Suprapubic skin (tissue), 4 donors: Measurements from ENCODE around the gene SH3RF1.

Experiments
- EP300 ChIP-seq: sonication (generic); formaldehyde crosslinking; IDR thresholded peaks from one replicate; pipeline ENCODE4 v1.6.1; 2017; ENCODE audit warnings: antibody characterized with exemption
- POLR2A ChIP-seq, 2 donors: fragments of 450-650 bp; IDR thresholded peaks; one replicate each; pipeline ENCODE4 v1.6.1; 2017; ENCODE audit warnings: antibody characterized with exemption in 2 of 2, mild to moderate bottlenecking in 2 of 2, moderate library complexity in 2 of 2
- POLR2AphosphoS5 ChIP-seq, 3 donors: sonication (generic); formaldehyde crosslinking; IDR thresholded peaks; one replicate each; pipeline ENCODE4 v1.6.1; 2017; ENCODE audit warnings: antibody characterized with exemption in 3 of 3
- TF ChIP-seq, protein P1 (sequence below), 2 donors: fragments of 200-600 bp in 1 of 2; fragments of 450-650 bp in 1 of 2; sonication (generic) in 1 of 2; IDR thresholded peaks; one replicate each; pipeline ENCODE4 v1.5.1; 2016 to 2019; ENCODE audit warnings: antibody characterized with exemption in 2 of 2, mild to moderate bottlenecking in 1 of 2, moderate library complexity in 1 of 2

DNA sequence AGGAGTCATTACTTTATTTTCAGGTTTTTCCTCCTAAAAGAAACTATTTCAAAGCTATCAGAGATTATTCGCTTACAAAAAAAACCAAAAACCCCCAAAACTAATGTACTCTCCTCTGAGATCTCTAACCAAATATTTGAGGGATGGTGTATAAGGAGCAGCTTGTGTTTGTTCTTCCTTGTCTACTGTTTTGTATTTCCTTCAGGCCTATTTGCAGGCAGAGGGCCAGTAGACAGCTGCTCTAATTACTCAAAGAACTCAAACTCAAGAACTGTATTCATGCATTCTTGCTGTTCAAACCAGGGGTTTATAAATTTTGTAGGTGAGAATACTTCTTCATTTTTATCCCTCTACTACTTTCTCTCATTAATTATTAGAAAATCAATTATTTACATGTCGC, 51.3 kb downstream of the SH3RF1 start:
- TF ChIP-seq, protein P1, sequence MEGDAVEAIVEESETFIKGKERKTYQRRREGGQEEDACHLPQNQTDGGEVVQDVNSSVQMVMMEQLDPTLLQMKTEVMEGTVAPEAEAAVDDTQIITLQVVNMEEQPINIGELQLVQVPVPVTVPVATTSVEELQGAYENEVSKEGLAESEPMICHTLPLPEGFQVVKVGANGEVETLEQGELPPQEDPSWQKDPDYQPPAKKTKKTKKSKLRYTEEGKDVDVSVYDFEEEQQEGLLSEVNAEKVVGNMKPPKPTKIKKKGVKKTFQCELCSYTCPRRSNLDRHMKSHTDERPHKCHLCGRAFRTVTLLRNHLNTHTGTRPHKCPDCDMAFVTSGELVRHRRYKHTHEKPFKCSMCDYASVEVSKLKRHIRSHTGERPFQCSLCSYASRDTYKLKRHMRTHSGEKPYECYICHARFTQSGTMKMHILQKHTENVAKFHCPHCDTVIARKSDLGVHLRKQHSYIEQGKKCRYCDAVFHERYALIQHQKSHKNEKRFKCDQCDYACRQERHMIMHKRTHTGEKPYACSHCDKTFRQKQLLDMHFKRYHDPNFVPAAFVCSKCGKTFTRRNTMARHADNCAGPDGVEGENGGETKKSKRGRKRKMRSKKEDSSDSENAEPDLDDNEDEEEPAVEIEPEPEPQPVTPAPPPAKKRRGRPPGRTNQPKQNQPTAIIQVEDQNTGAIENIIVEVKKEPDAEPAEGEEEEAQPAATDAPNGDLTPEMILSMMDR (IDR thresholded peaks at IDR 0.05): no peak
- no peak for TF ChIP-seq EP300
- TF ChIP-seq POLR2AphosphoS5 (IDR thresholded peaks at IDR 0.05): no peak
- TF ChIP-seq POLR2A (IDR thresholded peaks at IDR 0.05): no peak
